Suprapubic skin (tissue), 4 donors: ENCODE results near the gene SV2C. TPM values are rescaled to one million over a fixed set of nuclear protein-coding genes. Genes with fewer than 3 reads are reported as not detected.
A peak's percentile ranks its signal among the peaks of the same experiment; 100 is the strongest.

ENCODE experiments used
- DNase-seq, 2 donors: peaks; one replicate each; pipeline ENCODE4 v3.0.0-alpha.2; 2019; ENCODE audit warnings: low spot score in 2 of 2
- H3K27ac ChIP-seq: fragments of 200-600 bp; sonication (generic); one replicate; pipeline ENCODE4 v1.5.1; 2019
- H3K27me3 ChIP-seq: fragments of 200-600 bp; sonication (generic); one replicate; pipeline ENCODE4 v1.5.1; 2019
- H3K36me3 ChIP-seq: fragments of 200-600 bp; sonication (generic); one replicate; pipeline ENCODE4 v1.5.1; 2019
- H3K4me1 ChIP-seq: fragments of 200-600 bp; sonication (generic); one replicate; pipeline ENCODE4 v1.5.1; 2019
- H3K4me3 ChIP-seq: fragments of 200-600 bp; sonication (generic); one replicate; pipeline ENCODE4 v1.5.1; 2019; ENCODE audit warnings: mild to moderate bottlenecking
- H3K9me3 ChIP-seq: fragments of 200-600 bp; sonication (generic); one replicate; pipeline ENCODE4 v1.5.1; 2019
- CTCF ChIP-seq, 2 donors: fragments of 200-600 bp in 1 of 2; fragments of 450-650 bp in 1 of 2; sonication (generic) in 1 of 2; IDR thresholded peaks; one replicate each; pipeline ENCODE4 v1.5.1; 2016 to 2019; ENCODE audit warnings: antibody characterized with exemption in 2 of 2, mild to moderate bottlenecking in 1 of 2, moderate library complexity in 1 of 2
- EP300 ChIP-seq: sonication (generic); formaldehyde crosslinking; IDR thresholded peaks from one replicate; pipeline ENCODE4 v1.6.1; 2017; ENCODE audit warnings: antibody characterized with exemption
- POLR2A ChIP-seq, 2 donors: fragments of 450-650 bp; IDR thresholded peaks; one replicate each; pipeline ENCODE4 v1.6.1; 2017; ENCODE audit warnings: antibody characterized with exemption in 2 of 2, mild to moderate bottlenecking in 2 of 2, moderate library complexity in 2 of 2
- POLR2AphosphoS5 ChIP-seq, 3 donors: sonication (generic); formaldehyde crosslinking; IDR thresholded peaks; one replicate each; pipeline ENCODE4 v1.6.1; 2017; ENCODE audit warnings: antibody characterized with exemption in 3 of 3
- WGBS: methylation state at CpG from one replicate; pipeline ENCODE4 v1.1.5; 2018; 5-methylcytosine and 5-hydroxymethylcytosine counted together
- total RNA-seq, 4 donors: library from RNA; depleted of rRNA; stranded (reverse); fragments of >200 nt; gene quantifications; one replicate each; pipeline ENCODE4 v1.1.0, GENCODE V29; 2016

The SV2C gene
- total RNA-seq, 4 donors from 2014 or later = 0.16 to 0.30 (median 0.23) TPM; not detected in 1

- Histone ChIP-seq H3K4me1 (no peaks in the 10 kb centered on the region), H3K9me3 (no peaks in the 10 kb centered on the region), H3K4me3 (no peak overlapping the region), H3K36me3 (no peaks in the 10 kb centered on the region), H3K27ac (peak overlapping the region; percentile 56), H3K27me3 (no peaks in the 10 kb centered on the region)
- TF ChIP-seq CTCF (IDR thresholded peaks at IDR 0.05) = no peak
- TF ChIP-seq POLR2AphosphoS5 (IDR thresholded peaks at IDR 0.05) = no peak
- no peak for TF ChIP-seq EP300
- no peak for TF ChIP-seq POLR2A (IDR thresholded peaks at IDR 0.05)
- peak in 1 of 2 donors; percentile 45 for DNase-seq
- 96% methylated on average over 5 of the region's 5 CpGs for WGBS
These were observed 302.4 kb downstream of the SV2C start for GRCh38 chr5:76385540-76385939.

- TF ChIP-seq CTCF (IDR thresholded peaks at IDR 0.05) (no peak), POLR2A (IDR thresholded peaks at IDR 0.05) (no peak), POLR2AphosphoS5 (IDR thresholded peaks at IDR 0.05) (peak in 1 of 3 donors; percentile 45), EP300 (no peak)
- no peaks in the 10 kb centered on the region for H3K9me3 ChIP-seq
- H3K4me3 ChIP-seq = no peak overlapping the region
- peak overlapping the region; percentile 14 for H3K27ac ChIP-seq
- no peaks in the 10 kb centered on the region for H3K4me1 ChIP-seq
- H3K36me3 ChIP-seq = no peaks in the 10 kb centered on the region
- H3K27me3 ChIP-seq = no peaks in the 10 kb centered on the region
- 49% methylated on average over 2 of the region's 5 CpGs for WGBS
- DNase-seq = peak in 1 of 2 donors; percentile 70
These were observed 303.2 kb downstream of the SV2C start for GRCh38 chr5:76386360-76386759.

- H3K36me3 ChIP-seq = no peaks in the 10 kb centered on the region
- DNase-seq = no peak
- no peak overlapping the region for H3K4me3 ChIP-seq
- H3K9me3 ChIP-seq = no peaks in the 10 kb centered on the region
- H3K27me3 ChIP-seq = no peaks in the 10 kb centered on the region
- H3K27ac ChIP-seq = no peak overlapping the region
- TF ChIP-seq POLR2A (IDR thresholded peaks at IDR 0.05) = no peak
- no peak for TF ChIP-seq CTCF (IDR thresholded peaks at IDR 0.05)
- TF ChIP-seq POLR2AphosphoS5 (IDR thresholded peaks at IDR 0.05) = no peak
- no peak for TF ChIP-seq EP300
- 48% methylated on average over 1 of the region's 1 CpG for WGBS
- H3K4me1 ChIP-seq = no peaks in the 10 kb centered on the region
These were observed 305.1 kb downstream of the SV2C start for GRCh38 chr5:76388236-76388635.

GRCh38 chr5:76388791-76389512 lies 305.8 kb downstream of the SV2C start:
- Histone ChIP-seq H3K36me3 (no peaks in the 10 kb centered on the region), H3K4me3 (no peak overlapping the region), H3K27me3 (no peaks in the 10 kb centered on the region), H3K4me1 (no peaks in the 10 kb centered on the region), H3K27ac (no peak overlapping the region), H3K9me3 (no peaks in the 10 kb centered on the region)
- 83% methylated on average over 11 of the region's 11 CpGs for WGBS
- no peak for DNase-seq
- TF ChIP-seq CTCF (IDR thresholded peaks at IDR 0.05) = no peak
- no peak for TF ChIP-seq POLR2A (IDR thresholded peaks at IDR 0.05)
- TF ChIP-seq EP300 = no peak
- TF ChIP-seq POLR2AphosphoS5 (IDR thresholded peaks at IDR 0.05) = no peak

GRCh38 chr5:76389513-76390154 lies 306.5 kb downstream of the SV2C start:
- no peaks in the 10 kb centered on the region for H3K9me3 ChIP-seq
- H3K4me1 ChIP-seq = no peaks in the 10 kb centered on the region
- no peak for TF ChIP-seq POLR2AphosphoS5 (IDR thresholded peaks at IDR 0.05)
- no peak overlapping the region for H3K4me3 ChIP-seq
- H3K27ac ChIP-seq = no peak overlapping the region
- no peaks in the 10 kb centered on the region for H3K27me3 ChIP-seq
- no peaks in the 10 kb centered on the region for H3K36me3 ChIP-seq
- 87% methylated on average over 13 of the region's 13 CpGs for WGBS
- no peak for DNase-seq
